Activated CD8-positive, alpha-beta memory T cell treated with anti-CD3 and anti-CD28 coated beads for 48 hours (primary cell): ENCODE measurements around the gene ANKRD33B.
"Not testable (repeated sequence)": the region's sequence is repeated elsewhere in the genome, so short reads cannot be mapped to it uniquely, and the experiment has no call there.

Experiments used
- DNase-seq, 3 experiments: peaks; one replicate each; pipeline ENCODE4 v3.0.0-alpha.2; 2020; ENCODE audit warnings: low read depth in 2 of 3, low spot score in 2 of 3

The ANKRD33B gene

DNA sequence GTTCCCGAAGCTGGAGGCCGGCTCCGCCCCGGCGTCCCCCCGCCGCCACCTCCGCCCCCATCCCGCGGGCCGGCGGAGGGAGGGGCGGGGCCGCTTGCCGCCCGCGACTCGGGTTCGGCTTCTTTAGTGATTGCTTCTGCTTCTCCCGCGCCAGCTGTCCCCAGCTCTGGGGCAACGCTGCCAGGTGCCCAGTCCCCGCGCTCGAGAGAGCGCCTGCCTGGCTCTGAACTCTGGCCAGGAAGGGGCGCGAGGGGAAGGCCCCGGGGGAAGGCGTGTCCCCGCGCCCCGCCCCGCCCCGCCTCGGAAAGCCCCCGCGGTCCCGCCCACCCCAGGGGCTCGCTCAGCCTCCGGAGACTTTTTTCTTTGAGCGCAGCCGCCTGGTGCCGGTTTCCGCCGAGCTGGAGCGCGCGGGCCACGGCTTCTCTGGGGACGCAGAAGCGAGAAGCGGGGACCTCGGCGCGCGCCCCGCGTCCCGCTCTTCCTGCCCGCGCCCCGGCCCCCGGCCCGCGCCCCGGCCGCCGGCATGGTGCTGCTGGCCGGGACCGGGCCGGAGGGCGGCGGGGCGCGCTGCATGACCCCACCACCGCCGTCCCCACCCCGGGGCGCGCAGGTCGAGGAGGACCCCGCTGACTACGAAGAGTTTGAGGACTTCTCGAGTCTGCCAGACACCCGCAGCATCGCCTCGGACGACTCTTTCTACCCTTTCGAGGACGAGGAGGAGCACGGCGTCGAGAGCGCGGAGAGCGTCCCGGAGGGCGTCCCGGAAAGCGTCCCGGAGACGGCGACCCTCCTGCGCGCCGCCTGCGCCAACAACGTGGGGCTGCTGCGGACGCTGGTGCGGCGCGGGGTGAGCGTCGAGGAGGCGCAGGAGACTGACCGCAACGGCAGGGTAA, at the start of gene ANKRD33B:
Gene ANKRD33B (plus strand): TSS at position 126 of the 893 bp plus-strand sequence. CDS start 398 bp downstream, at position 524.
- peak; percentile 51 to 68 (median 59) for DNase-seq

DNA sequence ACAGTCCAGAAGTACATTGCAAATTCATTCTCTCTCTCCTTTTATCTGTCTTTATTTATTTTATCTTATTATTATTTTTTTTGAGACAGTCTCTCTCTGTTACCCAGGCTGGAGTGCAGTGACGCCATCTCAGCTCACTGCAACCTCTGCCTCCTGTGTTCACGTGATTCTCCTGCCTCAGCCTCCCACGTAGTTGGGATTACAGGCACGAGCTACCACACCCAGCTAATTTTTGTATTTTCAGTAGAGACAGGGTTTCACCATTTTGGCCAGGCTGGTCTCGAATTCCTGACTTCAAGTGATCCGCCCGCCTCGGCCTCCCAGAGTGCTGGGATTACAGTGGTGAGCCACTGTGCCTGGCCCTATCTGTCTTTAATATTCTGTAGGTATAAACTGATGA, 49.3 kb upstream of the ANKRD33B start:
- not testable (repeated sequence) for DNase-seq

DNA sequence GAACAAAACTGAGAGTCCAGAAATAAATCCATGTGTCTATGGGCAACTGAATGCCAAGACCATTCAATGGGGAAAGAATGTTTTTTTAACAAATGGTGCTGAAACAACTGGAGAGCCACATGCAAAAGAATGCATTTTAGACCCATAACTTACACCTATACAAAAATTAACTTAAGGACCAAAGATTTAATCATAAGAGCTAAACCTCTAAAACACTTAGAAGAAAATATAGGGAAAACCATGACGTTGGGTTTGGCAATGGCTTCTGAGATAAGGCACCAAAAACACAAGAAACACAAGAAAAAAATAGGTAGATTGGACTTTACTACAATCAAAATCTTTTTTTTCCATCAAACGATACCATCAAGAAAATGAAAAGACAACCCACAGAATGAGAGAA, 48.4 kb upstream of the ANKRD33B start:
- DNase-seq, result no peak

GRCh38 chr5:10518347-10518746, 45.5 kb upstream of the ANKRD33B start:
- no peak for DNase-seq

- no peak for DNase-seq
Observed at GRCh38 chr5:10519729-10520128, 44.1 kb upstream of the ANKRD33B start.

DNA sequence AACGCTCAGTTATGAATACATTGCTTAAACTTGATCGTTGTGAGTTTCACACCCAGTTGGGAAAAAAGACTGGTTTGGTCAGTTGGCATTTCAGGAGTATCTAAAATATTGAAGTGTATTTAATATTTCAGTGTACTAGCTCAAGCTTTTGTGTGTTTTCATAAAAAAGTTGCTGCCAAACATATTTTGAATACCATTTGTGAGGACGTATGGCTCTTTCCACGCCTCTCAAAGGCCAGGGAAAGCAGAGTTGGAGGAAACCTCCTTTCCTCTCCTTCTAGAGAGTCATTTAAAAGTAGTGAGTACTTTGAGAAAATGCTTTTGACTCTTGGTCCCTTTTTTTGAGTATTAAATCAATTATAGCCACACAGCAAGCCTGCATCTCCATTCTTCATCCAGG, 43.2 kb upstream of the ANKRD33B start:
- no peak for DNase-seq

DNA sequence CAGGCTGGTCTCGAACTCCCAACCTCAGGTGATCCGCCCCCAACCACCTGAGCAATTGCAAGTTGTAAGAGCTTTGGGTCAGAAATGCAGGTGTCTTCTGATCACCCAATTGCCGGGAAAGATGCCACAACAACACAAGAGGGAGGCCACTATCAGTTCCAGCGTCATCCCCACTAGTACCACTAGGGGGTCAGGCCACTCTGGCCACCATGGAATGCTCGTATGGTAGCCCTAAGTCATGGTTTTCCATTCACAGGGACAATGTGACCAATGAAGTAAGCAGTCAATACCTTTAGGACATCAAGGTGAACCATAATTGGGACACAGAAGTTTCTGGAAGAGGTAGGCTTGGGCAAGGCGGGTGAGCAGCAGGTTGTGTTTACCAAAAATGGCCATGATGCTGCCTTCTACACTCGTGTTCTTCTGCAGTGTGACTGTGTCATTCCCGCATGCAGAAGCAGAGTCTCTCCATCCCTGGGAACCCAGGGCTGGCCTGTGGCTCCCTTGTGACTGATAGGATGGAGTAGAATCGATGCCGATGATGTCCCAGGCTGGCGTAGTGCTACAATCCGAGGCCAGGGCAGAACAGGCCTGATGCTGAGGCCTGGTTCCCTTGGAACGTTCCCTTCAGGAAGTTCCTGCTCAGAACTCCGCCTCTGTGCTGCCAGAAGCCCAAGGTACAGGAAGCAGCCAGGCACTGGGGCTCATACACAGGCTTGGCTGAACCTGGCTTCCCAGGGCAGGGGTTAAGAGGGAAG, 42.2 kb upstream of the ANKRD33B start:
- DNase-seq, result no peak

- DNase-seq, result no peak
Observed at GRCh38 chr5:10522224-10522611, 41.7 kb upstream of the ANKRD33B start.

- DNase-seq, result no peak
Observed at GRCh38 chr5:10524376-10525123, 39.3 kb upstream of the ANKRD33B start.

GRCh38 chr5:10525124-10525495, 38.8 kb upstream of the ANKRD33B start:
- no peak for DNase-seq

- no peak for DNase-seq
Observed at GRCh38 chr5:10527281-10527950, 36.5 kb upstream of the ANKRD33B start.

DNA sequence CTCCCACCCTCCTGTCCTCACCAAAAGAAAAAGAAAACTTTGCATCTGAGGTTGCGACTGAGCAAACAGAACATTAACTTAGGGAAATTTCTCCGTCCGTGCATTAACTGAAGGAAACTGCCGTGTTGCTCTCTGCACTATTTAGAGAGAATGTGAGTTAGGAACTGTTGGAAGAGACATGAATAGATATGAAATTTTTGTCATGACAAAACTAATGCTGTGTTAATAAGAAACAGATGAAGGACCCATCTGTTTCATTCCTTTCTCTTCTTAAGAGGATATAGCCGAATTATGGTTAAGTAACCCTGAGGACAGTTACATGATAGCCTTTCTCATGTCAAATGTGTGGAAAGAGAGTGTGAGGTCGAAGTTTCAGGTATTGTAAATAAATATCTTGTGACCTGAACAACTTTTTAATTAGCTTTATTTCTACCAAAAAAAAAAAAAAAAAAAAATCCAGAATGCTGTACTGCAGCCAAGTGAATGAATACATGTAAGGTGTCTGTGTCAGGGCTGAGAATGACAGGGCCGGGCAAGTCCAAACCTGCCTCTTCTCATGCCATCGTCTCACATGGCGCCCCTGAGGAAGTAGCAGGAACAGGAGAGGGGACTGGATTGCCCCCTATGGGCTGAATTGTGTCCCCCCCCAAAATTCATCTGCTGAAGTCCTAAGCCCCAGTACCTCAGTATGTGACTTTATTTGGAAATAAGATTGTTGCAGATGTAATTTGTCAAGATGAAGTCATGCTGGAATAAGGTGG, 35.6 kb upstream of the ANKRD33B start:
- DNase-seq, result no peak

DNA sequence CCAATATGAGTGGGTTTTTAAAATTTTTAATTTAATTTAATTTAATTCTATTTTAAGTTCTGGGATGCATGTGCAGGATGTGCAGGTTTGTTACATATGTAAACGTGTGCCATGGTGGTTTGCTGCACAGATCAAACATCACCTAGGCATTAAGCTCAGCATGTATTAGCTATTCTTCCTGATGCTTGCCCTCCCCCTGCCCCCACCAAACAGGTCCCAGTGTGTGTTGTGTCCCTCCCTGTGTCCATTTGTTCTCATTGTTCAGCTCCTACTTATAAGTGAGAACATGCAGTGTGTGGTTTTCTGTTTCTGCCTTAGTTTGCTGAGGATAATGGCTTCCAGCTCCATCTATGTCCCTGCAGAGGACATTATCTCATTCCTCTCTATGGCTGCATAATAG, 35.0 kb upstream of the ANKRD33B start:
- no peak for DNase-seq

DNA sequence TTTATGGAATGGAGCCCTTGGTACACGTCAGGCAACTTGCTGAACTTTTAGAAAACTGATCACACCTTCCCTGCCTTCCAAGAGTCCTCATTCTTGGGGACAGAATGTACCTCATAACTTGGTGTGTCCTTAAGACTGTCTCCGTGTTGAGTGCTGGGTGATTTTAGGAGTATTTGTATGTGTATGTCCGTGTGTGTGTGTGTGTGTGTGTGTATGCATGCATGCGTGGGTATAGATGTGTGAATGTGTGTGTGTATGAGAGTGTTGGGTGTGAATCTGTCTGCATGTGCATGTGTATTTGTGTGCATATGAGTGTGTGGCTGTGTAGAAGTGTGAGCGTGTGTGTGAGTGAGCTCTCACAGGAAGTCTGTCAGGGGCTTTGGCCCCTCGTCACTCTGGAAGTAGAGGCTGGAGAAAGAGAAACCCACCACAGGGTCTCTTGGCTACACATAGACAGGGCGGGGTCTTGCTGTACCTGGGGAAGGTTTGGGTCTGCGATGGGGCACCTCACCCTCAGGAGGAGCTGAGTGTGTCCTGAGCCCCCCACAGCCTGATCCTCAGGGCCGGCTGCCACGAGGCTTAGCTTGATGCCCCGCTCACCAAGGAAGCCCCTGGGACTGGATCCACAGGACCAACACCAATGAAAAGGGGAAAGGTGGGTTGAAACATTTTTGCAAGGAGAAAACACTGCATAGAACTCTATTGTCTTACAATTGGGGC, 33.1 kb upstream of the ANKRD33B start:
- no peak for DNase-seq

DNA sequence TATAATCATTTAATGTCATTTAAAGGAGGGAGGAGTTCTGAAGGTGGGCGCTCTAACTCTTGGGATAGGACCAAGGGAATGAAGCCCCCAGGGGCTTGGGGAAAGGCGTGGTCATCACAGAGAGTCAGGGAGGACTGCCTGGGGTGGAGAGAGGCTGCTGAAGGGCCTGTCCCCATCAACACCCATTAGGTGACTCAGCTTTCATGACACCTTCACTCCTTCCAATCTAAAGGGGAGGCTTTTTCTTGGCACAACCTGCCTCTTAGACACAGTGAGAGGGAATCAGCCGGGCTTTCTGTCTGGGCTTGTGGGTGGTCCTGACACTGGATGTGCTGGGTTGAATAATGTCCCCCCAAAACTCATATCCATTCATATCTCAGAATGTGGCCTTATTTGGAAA, 31.4 kb upstream of the ANKRD33B start:
- no peak for DNase-seq

- no peak for DNase-seq
Observed at GRCh38 chr5:10533226-10533625, 30.6 kb upstream of the ANKRD33B start.

DNA sequence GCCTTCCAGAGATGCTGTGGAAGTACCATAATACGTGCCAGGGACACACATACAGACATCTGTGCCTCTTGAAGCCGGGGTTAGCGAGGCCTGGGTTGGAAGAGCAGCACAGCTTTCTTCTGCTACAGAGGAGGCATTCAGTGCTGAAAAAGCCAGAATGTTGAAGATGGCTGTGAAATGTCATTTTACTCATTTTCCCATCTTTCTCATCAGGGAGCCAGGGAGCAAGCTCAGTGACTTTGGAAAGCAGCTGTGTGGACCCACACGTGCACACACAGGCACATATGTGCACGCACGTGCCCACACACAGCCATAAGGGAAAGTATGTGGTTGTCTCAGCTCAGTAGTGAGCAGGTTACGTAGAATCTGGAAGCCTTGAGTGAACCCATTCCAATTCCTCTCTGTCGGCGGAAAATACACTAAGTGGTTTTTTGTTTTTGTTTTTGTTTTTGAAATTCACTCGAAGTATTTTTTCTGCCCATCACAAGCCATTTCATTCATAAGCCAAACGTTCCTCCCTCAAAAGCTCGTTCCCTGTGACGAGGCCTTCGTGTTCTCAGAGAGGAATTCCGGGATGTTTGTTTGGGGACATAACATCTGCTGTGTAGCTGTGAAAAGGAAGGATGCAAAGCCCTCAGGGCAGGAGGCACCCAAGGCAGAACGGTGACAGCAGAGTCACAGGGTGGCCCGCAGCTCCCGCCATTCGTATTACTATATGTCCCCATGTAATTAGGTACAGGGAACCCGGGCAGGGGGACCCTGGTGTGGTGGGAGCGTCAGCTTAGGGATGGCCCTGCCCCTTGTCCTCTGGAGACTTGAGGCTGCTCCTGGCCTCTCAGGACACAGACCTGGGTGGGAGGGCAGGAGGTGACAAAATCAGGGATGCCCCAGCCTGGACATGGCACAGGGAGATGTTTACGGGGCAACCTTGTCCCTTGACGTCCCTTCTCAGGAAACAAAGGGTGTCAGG, 29.0 kb upstream of the ANKRD33B start:
- no peak for DNase-seq

DNA sequence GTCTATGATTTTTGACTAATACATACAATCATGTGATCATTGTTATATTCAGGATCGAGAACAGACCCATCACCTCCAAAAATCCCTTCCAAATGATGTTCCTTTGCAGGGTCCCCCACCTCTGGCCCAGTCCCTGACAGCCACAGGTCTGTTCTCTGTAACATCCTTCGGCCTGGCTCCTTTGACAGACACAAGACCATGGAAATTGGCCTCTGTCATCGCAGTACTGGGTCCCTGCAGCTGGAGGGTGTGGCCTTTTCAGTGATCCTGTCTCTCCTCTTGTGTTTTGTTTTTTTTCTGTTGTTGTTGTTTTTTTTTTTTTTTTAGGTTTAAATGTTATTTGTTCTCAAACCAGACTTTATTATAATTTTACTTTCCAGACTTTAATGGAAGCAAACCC, 27.4 kb upstream of the ANKRD33B start:
- DNase-seq, result no peak
